Raji (cell line): Measurements from ENCODE around the gene LARP4B.

Experiments
- POLR2A ChIP-seq: IDR thresholded peaks from 2 replicates; pipeline ENCODE4 v1.6.1; 2011; ENCODE audit warnings: low read depth, low read length, control low read depth; ENCODE audit not compliant: insufficient read depth

LARP4B gene

DNA sequence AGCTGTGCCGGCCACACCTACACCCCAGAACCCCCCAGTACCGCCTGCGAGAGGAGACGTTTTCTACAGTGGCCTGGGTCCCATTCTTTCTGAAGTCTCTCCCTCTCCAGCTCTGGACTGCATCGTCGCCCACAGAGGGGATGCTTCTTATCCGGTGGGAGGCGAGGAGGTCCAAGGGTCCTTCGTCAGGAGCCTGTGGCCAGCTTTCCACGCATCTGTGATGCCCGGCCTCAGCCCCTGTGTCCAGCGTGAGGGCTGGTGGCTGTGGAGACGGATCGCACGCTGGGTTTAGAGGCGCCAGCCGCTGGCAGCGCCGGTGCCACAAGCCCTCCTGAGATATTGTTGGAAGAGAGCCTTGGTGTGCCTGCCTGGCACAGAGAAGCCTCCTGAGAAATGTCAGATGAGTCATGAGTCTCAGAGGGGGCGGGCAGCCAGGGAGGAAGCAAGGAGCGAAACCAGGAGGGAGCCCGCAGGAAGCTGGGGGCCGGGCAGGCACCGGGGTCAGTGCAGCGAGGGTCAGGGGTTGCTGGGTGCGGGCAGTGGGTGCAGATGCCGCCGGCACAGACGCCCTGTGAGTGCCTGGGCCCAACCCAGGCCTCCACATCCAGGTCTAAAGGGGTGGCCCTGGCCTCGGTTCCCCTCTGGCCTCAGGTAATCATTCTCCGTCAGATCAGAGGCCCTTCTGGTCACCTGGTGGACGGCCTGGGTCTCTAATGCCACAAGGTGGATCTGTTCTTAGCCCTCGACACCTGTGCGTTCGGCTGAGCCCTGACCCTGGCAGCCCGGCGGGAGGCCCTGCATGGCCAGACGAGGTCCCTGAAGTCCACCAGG lies 156.0 kb downstream of the LARP4B start:
- TF ChIP-seq POLR2A, result no peak

DNA sequence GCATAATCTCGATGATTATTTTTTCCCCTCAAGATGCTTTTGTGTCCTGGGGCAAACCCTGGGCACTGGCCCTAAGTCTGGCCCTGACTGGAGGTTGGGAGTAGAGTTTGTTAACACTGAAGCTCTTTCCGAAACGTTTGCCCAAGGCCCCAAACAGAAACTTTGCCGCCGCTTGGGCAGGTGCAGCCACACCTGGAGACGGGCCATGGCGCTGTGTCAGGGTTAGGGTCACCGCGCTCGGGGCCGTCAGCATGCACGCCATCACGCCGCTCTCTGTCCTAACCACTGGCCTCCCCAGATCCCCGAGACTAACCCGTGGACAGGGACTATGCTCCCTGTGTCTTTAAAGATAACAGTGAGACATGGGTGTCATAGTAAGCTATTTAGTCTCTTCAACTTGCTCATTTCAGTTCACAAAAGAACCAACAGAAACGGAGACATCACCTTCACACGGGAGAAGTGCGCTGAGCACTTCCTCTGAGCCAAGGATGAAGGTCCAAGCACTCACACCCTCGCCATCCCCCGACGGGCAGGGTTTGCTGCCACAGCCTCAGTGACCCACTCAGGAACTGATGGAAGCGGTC lies 156.8 kb downstream of the LARP4B start:
- TF ChIP-seq POLR2A, result no peak

DNA sequence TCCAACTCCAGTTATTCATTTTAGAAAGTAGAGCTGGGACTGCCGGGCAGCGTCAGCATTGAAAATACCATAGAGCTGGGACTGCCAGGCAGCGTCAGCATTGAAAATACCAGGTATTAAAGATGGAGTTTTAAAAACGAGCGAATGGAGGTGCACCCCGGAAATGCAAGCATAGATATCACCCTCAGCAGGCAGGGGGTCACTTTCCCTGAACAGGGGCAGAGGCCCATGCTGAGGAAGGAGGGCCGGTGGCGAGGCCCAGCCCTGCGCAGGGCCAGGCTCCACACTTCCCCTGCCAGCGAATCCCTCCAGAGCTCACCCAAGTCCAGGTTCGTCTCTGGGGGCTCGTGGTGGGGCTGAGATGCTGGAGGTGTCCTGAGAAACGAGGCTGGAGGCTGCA lies 157.3 kb downstream of the LARP4B start:
- TF ChIP-seq POLR2A, result no peak

DNA sequence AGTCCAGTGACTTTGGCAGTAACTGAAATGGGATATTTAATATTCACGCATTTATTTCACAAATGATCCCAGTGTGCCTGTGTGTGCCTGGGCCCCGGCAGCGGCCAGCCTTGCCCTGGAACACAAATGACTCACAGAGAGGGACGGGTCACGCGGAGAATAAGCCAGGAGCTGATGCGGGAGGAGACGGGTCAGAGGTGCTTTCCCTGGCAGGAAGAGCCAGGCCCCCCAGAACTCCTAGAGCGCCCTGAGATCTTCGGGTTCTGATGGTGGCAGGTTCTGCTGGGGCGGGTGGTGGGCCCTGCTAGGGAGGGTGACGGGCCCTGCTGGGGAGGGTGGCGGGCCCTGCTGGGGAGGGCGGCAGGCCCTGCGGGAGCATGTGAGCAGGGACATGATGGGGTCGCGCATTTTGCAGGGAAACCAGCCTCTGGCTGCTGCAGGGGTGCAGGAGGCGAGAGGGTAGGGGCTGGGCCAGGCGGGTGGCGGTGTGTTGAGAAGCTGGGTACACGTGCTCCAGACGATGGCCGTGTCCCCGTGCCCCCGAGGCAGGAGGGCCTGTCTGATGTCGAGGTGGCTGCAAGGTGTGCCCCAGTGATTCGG lies 157.8 kb downstream of the LARP4B start:
- TF ChIP-seq POLR2A, result no peak

DNA sequence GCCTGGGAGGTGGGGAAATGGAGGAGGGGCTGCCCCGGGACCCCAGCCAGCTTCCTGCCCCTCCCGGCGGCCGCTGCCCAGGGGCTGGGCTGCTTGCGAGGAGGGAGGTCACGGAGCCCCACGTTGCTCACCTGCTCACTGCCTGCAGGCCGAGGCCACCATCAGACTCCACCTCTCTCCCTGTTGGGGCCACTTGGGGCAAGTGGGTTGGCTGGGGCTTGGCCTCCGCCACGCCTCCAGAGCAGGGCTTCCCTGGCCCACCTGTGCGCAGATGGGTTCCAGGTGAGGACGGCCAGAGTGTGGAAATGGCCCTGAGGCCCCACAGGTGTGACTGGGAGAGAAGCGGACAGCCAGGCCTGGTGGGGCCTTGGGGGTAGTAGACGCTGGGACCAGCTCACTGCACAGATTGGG lies 159.3 kb downstream of the LARP4B start:
- no peak for TF ChIP-seq POLR2A

DNA sequence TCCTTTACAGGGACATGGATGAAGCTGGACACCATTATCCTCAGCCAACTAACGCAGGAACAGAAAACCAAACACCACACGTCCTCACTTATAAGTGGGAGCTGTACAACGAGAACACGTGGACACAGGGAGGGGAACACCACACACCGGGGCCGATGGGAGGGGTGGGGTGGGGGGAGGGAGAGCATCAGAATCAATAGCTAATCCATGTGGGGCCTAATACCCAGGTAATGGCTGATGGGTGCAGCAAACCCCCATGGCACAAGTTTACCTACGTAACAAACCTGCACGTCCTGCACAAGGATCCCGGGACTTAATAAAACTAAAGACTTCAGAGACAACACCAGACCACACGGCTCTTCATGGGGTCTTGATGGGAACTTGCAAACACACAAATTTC lies 159.9 kb downstream of the LARP4B start:
- no peak for TF ChIP-seq POLR2A

DNA sequence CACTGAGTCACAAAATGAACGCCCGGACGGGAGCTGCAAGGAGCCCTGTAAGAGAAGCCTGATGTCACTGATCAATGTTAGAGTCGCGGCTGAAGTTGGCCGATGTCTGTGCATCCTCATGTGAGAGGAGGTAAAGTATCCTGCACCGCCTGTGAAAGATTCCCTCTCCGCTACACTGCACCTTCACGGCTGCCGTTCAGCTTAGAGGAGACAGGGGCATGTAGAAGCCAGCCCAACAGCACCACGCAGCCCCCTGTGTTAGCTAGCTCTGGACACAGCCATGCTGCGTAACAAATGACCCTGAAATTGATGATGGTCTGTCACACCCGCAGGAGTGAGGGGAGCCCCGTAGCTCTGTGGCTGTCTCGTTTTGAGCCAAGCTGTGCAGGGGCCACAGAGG lies 160.5 kb downstream of the LARP4B start:
- no peak for TF ChIP-seq POLR2A

DNA sequence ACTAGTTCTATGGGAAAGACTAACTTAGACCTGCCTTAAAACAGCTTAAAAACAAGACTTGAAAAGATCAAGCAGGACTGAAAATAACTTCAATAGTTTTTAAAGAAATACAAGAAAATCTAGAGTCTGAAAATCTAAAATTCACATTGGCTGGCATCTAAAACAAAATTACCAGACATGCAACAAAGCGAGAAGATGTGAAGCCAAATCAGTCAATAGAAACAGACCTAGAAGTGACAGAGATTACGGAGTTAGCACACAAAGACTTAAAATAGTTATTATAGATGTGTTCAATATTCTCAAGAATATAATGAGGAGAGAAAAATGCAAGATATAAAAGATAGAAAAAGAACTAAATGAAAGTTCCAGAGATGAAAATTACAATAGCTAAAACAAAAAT lies 163.7 kb downstream of the LARP4B start:
- no peak for TF ChIP-seq POLR2A

DNA sequence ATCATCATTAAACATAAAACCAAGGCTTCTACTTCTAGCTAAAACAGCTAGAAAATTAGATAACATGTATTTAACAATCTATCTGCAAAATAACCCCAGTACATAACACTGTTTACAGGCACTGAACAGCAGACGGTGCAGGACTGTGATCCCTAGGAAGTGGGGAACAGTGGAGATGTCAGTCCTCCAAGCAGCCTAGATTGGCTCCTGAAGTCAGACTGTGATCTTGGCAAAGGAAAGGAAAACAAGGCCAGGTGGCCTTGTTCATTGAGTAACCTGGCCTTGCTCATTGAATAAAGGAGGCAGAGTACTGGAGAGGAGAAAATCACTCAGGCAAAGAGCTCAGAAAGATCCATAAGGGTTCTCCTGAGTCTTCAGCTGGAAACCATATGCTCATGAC lies 164.3 kb downstream of the LARP4B start:
- no peak for TF ChIP-seq POLR2A

DNA sequence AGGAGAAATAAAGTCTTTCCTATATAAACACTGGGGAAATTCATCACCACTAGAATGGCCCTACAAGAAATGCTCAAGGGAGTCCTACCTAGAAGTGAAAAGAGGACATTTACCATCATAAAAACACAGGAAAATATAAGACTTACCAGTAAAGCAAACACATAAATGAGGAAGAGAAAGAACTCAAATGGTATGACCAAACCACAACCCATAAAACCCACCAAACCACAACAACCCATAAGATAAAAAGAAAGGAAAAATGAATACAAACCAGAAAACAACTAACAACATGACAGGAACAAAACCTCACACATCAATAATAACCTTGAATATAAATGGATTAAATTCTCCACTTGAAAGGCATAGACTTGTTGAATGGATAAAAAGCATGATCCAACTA lies 170.1 kb downstream of the LARP4B start:
- no peak for TF ChIP-seq POLR2A

DNA sequence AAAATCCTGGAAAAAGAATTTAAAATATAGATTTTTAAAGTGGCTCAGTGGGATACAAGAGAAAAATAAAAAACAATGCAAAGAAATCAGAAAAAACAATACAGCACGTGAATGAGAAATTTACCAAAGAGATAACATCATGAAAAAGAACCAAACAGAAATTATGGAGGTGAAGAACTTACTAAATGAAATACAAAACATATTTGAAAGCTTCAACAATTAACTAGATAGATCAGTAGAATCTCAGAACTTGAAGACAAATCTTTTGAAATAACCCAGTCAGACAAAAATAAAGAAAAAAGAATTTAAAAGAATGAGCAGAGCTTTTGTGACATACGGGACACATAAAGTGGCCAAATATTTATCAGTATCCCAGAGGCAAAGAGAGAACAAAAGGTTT lies 170.9 kb downstream of the LARP4B start:
- TF ChIP-seq POLR2A, result no peak

DNA sequence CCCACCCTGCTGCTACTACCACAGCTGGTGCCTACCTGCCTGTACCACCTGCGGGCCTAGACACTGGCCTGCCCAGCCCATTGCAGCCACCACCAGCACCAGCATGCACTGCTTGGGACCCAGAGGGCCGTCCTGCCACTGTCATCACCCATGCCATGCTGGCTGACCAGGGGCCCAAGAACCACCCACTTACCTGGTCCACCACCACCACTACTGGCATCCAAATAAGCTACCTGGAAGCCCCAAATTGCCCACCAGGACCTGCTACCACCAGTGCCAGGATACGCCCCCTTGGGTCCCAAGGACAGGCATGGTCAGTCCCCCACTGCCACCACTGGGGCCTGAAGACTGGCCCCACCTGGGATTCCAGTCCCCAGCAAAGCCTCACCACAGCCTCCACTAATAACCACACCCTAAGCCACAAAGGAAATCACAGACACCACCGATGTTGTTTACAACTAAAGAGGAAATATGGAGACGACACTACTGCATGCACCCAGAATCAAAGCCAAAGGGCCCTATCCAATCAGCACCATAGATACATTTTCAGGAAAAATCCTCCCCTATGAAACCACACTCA lies 171.5 kb downstream of the LARP4B start:
- TF ChIP-seq POLR2A, result no peak
